A549 (cell line): Measurements from ENCODE around the gene GALNT18.

Experiments used
- CBX2 ChIP-seq: fragments of 200-600 bp; sonication (generic); IDR thresholded peaks from 2 replicates; pipeline ENCODE4 v1.6.1; 2016; ENCODE audit warnings: low read depth, mild to moderate bottlenecking, borderline replicate concordance
- CTCF ChIP-seq: fragments of >200 bp; sonication (Bioruptor Twin); formaldehyde crosslinking; IDR thresholded peaks from 3 replicates; pipeline ENCODE4 v1.5.1; 2016
- EHMT2 ChIP-seq: fragments of 200-600 bp; sonication (generic); IDR thresholded peaks from 2 replicates; pipeline ENCODE4 v1.6.1; 2016; ENCODE audit warnings: antibody characterized with exemption, low read depth, mild to moderate bottlenecking, moderate library complexity
- KDM1A ChIP-seq: fragments of 200-600 bp; sonication (generic); IDR thresholded peaks from 2 replicates; pipeline ENCODE4 v1.6.1; 2016; ENCODE audit warnings: low read depth, mild to moderate bottlenecking
- MAX ChIP-seq: IDR thresholded peaks from 2 replicates; pipeline ENCODE4 v1.6.1; 2012
- POLR2A ChIP-seq: IDR thresholded peaks from 2 replicates; pipeline ENCODE4 v1.6.1; 2012; ENCODE audit warnings: mild to moderate bottlenecking, low read length

- TF ChIP-seq KDM1A, result no peak
- no peak for TF ChIP-seq CTCF
- no peak for TF ChIP-seq POLR2A
- TF ChIP-seq MAX, result no peak
- no peak for TF ChIP-seq EHMT2
- TF ChIP-seq CBX2, result no peak
Measured at GRCh38 chr11:11592146-11592684, 29.6 kb downstream of the GALNT18 start.
